HG03045 (cell line): Measurements from ENCODE around the gene FBXL7.

ENCODE experiments used
- ATAC-seq: cut with Tn5 transposase; IDR thresholded peaks from one replicate; pipeline ENCODE4 v1.9.1; 2021; ENCODE audit warnings: mild to moderate bottlenecking, moderate library complexity; ENCODE audit not compliant: unreplicated experiment

The FBXL7 gene

GRCh38 chr5:15575666-15576065 is 75.7 kb downstream of the FBXL7 start:
- ATAC-seq = no peak

GRCh38 chr5:15577132-15577531 is 77.2 kb downstream of the FBXL7 start:
- ATAC-seq = no peak

- ATAC-seq = no peak
These were observed 77.9 kb downstream of the FBXL7 start for GRCh38 chr5:15577831-15578230.

GRCh38 chr5:15579193-15579990 is 79.4 kb downstream of the FBXL7 start:
- ATAC-seq = no peak

- ATAC-seq = no peak
These were observed 84.5 kb downstream of the FBXL7 start for GRCh38 chr5:15584528-15584927.

GRCh38 chr5:15585128-15585527 is 85.1 kb downstream of the FBXL7 start:
- no peak for ATAC-seq

- no peak for ATAC-seq
These were observed 86.0 kb downstream of the FBXL7 start for GRCh38 chr5:15585841-15586591.

GRCh38 chr5:15587916-15588315 is 87.9 kb downstream of the FBXL7 start:
- ATAC-seq = no peak

- ATAC-seq = no peak
These were observed 92.7 kb downstream of the FBXL7 start for GRCh38 chr5:15592728-15593127.

GRCh38 chr5:15594977-15595568 is 95.1 kb downstream of the FBXL7 start:
- no peak for ATAC-seq

- ATAC-seq = no peak
These were observed 95.9 kb downstream of the FBXL7 start for GRCh38 chr5:15595929-15596328.

- no peak for ATAC-seq
These were observed 97.0 kb downstream of the FBXL7 start for GRCh38 chr5:15596936-15597335.

- no peak for ATAC-seq
These were observed 97.8 kb downstream of the FBXL7 start for GRCh38 chr5:15597804-15598203.

GRCh38 chr5:15598294-15598902 is 98.4 kb downstream of the FBXL7 start:
- ATAC-seq = no peak

GRCh38 chr5:15600035-15600434 is 100.1 kb downstream of the FBXL7 start:
- no peak for ATAC-seq

GRCh38 chr5:15601274-15601673 is 101.3 kb downstream of the FBXL7 start:
- no peak for ATAC-seq

GRCh38 chr5:15601853-15602252 is 101.9 kb downstream of the FBXL7 start:
- no peak for ATAC-seq

- no peak for ATAC-seq
These were observed 105.0 kb downstream of the FBXL7 start for GRCh38 chr5:15604986-15605385.

- no peak for ATAC-seq
These were observed 106.2 kb downstream of the FBXL7 start for GRCh38 chr5:15606197-15606596.

GRCh38 chr5:15607076-15607475 is 107.1 kb downstream of the FBXL7 start:
- no peak for ATAC-seq

GRCh38 chr5:15609076-15609725 is 109.2 kb downstream of the FBXL7 start:
- ATAC-seq = no peak
